HG03558 (cell line): ENCODE measurements around the gene FAR2.
"Not testable (repeated sequence)": the region's sequence is repeated elsewhere in the genome, so short reads cannot be mapped to it uniquely, and the experiment has no call there.

Experiments
- ATAC-seq: cut with Tn5 transposase; IDR thresholded peaks from one replicate; pipeline ENCODE4 v1.9.1; 2021; ENCODE audit warnings: moderate number of reproducible peaks; ENCODE audit not compliant: unreplicated experiment; ENCODE audit errors: extremely low read depth

The FAR2 gene

DNA sequence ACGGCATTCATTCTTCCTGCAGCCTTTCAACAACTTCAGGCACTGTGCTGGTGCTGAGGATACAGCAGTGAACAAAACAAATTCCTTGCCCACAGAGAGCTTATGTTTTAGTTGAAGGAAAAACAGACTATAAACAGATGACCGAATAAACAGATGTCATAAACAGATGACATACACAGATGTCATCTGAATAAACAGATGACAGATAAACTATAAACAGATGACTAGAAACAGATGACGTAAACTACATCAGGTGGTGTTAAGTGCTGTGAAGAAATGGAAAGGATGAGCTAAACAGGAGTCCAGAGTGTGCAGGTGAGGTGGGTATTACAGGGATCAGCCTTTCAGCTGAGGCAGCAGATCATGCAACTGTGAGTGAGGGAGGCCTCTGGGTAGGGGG is 80.9 kb downstream of the FAR2 start:
- no peak for ATAC-seq

DNA sequence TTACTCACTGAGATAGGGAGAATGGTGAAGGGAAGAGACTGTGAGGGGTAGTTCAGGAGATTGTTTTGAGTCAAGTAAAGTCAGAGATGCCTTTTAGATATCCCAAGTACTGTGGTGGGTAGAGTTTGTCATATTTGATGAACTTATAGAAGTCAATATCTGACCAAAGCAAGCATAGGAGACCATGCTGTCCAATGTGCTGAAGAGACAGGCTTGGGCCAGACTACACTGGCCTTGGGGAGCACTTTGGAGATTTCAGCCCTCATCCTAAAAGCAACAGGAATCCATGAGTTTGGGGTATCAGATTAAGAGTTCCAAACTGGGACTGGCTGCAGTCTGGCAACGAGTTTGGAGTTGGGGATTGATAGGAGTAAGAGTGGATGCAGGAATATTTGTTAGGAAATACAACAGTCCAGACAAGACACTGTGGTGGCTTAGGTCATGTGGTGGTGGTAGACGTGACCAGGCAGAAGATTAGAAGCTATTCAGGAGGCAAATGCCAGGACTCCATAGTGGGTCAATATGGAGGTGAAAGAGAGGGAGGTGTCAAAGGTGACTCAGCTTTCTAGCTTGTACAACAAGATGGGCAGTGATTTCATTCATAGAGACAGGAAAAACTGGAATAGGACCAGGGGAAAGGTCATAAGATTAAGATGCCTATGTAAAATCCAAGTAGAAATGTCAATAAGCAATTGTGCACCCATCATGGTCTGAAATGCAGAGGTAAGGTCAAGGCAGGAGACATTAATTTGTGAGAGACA is 81.9 kb downstream of the FAR2 start:
- ATAC-seq = no peak

DNA sequence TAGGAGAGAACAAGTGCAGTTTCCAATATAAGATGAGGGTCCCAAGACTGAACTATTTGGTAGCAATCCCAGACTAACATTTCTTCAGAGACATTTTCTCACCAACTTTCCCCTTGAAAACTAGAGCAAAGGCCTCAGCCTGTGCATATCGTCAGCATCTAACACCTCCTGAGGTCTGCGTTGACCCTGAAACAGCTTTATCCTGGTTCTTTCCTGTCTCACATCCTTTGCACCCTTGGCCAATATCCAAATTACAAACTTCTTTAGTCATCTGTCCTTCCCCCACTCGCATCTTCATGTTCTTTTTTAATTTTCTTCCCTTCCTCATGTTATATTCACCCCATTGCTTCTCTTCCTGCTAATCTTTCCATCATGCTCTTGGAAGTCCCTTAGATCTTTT is 83.0 kb downstream of the FAR2 start:
- no peak for ATAC-seq

DNA sequence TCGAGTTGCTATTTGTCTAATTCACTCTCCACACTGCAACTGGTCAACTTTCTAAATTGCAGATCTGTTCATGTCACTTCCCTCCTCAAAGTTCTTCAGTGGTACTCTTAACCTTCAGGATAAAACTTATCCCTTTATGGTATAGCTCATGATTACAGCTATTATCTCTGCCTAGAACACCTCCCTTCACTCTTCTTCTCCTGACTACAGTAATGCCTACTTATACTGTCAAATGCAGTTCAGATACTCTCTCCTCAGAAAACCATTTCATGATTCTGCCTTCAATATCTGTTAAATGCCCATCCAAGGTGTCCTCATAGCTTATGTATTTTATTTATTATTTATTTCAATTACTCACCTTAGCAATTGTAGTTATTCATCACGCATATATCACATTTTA is 85.5 kb downstream of the FAR2 start:
- no peak for ATAC-seq

DNA sequence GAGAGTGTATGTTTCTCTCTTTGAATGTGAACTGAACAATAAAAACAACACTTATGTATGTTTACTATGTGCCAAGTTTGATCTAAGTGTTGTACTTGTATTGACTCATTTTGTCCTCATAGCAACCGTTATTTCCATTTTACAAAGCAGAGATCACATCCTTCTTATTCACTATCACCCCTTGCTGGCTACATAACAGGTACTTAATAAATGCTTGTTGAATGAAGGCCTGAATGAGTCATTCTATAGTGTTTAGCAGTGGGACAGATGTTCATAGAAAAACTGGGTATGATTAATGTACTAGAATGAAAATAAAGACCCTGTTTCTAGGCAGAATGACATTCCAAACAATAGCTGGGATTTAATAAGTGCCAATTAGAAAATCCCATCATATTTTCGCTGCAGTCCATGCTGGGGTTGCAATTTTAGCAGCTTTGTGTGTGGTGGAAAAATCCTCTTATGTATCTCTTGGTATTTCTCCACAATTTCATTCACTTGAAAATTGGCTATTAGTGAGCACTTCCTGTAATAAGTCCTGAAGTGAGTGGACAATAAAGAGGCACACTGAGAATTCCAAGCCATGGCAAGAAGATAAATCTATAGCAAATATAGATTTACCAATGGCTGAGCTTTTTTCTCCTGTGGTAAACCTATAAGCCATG is 86.0 kb downstream of the FAR2 start:
- no peak for ATAC-seq

DNA sequence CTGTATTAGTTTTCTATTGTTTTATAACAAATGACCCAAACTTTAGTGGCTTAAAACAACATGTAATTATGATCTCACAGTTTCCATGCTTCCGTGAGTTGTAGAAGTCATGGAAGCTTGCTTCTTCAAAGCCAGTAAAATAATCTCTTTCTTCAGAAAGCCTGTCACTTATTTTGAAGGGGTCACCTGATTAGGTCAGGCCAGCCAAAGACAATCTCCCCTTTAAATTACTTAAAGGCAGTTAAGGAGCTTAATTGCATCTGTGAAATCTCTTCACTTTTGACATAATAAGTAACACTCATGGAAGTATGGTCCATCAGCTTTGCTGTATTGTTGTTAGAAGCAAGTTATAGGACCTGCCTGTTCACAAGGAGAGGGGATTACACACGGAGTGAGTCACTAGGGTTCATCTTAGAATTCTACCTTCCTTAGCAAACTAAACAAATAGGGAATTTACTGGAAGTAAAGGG is 89.8 kb downstream of the FAR2 start:
- ATAC-seq = no peak

DNA sequence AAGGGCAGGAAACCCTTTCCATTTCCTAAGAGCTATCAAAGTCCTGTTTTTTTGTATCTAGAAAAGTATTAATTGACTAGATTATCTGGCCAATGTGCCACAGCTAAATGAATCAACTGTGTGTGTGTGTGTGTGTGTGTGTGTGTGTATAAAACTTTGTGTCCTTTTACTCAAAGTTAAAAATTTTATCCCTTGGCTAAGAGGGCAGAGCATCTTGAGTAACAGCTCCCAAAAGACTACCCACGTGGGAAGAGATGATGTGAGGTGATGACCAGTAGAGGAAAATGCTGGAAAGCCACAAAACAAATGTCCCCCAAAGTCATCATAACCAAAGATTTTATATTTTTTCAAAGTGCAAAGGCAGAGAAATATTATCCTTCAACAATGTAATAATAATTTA is 90.3 kb downstream of the FAR2 start:
- no peak for ATAC-seq

DNA sequence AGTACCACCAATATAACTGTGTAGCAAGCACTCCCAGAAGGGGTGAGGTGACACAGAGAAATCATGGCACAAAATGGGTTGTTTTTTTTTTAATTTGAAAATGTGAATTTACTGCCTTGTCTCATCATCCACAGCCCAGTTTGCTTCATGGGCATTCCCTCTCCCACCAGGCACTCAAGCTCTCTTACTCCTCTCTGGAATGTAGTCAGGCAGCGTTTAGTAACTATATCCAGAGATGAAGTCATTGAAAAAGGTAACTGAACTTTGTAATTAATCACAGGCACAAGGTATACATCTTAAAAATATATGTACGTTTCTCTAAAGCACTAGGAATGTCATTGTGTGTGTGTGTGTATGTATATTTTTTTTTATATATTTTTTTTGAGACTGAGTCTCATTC is 91.4 kb downstream of the FAR2 start:
- no peak for ATAC-seq

DNA sequence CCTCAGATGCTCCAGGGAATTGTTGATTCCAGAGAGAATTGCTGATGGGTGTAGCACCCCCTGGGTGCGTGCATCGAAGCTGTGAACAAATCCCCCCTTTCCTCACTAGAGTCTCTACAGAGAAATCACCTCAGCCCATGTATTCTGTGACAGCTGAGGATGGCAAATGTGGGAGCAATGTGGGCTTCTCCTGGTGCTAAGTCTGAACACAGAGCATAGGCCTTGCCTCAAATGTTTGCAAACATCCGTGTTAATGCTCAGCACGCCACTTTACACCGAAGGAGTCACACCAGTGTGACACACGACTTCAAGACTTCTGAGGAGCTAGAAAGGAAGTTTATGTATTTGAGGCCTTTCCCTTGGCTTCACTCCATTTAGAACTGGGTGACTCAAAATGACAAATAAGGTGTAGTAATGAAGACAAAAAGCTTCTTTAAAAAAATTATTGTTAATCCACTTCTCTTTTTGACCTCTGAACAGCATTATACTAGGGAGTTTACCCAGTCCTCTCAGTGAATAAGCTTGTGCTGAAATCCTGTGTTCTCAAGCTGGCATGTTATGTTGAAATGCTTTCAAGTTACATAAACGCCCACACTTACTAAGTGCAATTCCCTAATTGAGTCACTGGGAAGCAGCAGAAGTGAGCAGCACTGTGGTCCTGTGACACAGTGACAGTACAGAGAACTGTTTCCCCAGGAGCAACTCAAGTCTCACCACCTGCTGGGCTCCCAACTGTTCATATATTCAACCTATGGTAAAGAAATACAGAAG is 92.9 kb downstream of the FAR2 start:
- peak; percentile 82 for ATAC-seq

DNA sequence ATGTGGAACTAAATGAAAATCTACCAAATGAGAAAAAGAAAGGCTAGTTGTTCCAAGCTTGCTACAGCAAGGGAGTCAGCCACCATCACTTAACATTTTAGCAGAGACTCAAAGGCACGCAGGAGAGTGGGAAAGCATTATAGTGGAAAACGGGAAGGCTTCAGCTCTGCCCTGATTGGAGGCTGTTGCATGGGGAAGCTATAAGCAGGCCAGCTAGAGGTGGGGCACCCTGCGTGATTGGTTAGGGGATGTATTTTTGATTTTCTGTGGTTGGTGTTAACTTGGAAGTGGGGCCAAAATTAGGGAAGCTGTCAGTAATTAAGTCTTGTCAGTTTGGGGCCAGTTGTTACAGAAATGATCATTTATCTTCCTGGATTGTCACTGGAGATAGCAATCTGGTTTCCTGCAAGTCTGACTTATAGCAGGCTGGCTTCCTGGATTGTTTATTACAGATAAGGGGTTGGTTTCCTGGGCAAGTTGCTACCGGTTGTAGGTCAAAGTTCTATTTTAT is 93.9 kb downstream of the FAR2 start:
- ATAC-seq = no peak

DNA sequence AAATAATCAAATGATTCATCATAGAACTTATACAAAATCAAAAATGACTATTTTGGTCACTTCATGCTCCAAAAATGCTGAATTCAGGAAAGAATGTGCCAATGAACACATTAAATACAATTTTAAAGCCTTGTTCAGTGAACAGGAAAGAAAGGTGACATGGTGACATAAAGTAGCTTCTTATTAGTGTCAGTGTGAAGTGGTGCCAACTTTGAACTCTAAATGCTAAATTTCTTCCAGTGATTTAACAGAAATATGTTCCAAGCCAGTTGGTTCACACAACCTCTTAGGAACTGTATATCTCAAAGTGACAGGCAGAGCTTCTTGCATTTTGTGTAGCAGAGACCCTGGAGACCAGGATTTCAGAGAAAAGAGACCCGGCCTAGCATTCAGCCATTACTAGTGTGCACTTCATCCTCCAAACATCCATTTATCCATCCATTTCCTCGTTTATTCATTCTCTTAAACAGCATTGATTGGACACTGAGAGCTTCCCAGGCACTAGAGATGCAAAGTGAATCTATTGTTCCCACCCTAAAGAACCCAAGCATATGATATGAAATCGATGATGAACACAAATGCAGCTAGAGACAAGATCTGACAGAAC is 95.2 kb downstream of the FAR2 start:
- no peak for ATAC-seq

DNA sequence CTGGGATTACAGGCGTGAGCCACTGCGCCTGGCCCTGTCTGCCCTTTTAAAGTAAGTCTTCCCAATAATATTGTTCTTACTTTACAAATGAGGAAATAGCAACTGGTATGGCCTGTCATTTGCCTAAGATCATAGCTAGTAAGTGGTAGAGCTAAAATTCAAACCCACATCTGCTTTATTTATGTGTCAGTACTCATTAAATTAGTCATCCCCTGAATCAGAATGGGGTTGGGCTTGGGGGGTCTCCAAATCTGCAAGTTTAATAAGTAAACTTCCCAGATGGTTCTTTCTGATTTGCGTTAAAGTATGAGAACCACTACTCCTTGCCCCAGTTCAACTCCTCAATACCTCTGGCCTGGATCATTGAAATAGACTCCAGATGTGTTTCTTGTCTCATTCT is 96.2 kb downstream of the FAR2 start:
- no peak for ATAC-seq

DNA sequence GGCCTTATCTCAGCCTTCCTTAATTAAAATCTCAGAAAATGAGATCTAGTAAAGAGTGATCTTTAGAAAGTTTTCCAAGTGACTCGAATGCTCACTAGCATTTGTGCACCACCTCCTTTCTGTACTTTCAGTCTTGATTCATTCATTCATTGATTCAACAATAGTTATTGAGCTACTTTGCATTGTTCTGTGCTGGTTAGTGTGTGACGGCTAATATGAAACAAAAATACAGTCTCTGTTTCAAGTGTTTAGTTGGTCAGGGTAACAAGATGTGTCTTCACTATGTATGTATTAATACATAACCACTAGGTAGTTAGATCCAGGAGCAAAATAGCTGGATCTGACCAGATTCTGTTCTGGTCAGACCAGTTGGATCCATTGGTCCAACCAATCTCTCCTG is 100.9 kb downstream of the FAR2 start:
- no peak for ATAC-seq

DNA sequence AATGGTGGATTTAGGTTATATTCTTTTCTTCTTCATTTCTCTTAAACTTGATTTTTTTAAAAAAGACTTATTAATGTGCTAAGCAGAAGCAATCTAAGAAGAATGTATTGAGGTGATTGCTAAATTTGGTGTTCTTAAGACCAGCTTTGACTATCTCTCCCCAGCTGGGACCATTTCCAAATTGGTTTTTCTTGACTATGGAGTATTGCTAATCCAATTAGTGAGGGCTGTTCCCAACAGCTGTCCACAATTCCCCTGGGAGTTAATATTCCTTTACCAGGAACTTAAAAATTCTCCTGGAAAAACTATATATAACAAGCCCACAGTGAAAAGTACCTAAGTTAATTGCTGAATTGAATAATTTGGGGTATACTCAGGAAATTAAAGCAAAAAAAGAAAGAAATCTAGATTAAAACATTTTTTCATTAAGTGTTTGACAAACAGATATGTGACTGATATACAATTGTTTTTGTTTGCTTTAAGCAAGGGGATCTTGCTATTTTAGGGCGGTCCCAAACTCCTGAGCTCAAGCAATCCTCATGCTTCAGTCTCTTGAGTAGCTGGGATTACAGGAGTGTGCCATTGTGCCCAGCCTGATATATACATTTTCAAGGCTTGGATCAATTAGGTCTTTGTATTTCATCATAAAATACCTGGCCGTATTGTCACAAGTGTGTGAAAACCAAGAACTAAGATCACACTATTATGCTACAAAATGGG is 105.0 kb downstream of the FAR2 start:
- no peak for ATAC-seq

DNA sequence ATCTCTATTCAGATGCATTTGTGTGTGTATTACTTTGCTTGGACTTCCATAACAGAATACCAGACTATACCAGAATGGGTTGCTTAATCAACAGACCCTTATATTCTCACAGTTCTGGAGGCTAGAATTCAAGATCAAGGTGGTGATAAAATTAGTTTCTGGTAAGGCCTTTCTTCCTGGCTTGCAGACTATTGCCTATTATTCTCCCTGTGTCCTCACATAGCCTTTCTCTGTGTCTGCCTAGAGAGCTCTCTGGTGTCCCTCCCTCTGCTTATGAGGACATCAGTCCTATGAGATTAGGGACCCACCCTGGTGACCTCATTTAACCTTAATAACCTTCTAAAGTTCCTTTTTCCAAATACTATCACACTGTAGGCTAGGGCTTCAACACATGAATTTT is 106.0 kb downstream of the FAR2 start:
- no peak for ATAC-seq

DNA sequence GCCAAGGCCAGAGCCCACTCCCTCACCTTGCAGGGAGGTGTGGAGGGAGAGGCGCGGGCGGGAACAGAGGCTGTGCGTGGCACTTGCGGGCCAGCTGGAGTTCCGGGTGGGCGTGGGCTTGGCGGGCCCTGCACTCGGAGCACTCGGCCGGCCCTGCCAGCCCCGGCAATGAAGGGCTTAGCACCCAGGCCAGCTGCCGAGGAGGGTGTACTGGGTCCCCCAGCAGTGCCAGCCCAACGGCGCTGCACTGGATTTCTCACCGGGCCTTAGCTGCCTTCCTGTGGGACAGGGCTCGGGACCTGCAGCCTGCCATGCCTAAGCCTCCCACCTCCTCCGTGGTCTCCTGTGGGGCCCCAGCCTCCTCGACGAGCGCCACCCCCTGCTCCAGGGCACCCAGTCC is 107.5 kb downstream of the FAR2 start:
- ATAC-seq = no peak

DNA sequence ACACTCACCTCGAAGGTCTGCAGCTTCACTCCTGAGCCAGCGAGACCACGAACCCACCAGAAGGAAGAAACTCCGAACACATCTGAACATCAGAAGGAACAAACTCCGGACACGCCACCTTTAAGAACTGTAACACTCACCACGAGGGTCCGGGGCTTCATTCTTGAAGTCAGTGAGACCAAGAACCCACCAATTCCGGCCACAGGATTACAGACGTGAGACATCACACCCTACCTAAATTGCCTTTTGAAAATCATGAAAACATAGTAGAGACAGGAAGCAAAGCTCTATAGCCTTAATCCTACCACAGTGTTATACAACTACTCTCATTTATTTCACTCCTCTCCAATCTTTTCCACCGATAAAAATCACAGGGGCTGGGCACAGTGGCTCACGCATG is 108.6 kb downstream of the FAR2 start:
- ATAC-seq = not testable (repeated sequence)

DNA sequence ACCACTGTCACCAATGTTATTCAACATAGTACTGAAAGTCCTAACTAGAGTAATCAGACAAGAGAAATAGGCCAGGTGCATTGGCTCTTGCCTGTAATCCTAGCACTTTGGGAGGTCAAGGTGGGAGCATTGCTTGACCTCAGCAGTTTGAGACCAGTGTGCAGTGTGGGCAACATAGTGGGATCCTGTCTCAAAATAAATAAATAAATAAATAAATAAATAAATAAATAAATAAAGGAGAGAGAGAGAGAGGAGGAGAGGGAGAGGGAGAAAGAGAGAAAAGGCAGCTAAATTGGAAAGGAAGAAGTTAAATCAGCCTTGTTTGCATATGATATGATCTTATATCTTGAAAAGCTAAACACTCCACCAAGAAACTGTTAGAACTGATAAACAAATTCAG is 115.3 kb downstream of the FAR2 start:
- no peak for ATAC-seq

DNA sequence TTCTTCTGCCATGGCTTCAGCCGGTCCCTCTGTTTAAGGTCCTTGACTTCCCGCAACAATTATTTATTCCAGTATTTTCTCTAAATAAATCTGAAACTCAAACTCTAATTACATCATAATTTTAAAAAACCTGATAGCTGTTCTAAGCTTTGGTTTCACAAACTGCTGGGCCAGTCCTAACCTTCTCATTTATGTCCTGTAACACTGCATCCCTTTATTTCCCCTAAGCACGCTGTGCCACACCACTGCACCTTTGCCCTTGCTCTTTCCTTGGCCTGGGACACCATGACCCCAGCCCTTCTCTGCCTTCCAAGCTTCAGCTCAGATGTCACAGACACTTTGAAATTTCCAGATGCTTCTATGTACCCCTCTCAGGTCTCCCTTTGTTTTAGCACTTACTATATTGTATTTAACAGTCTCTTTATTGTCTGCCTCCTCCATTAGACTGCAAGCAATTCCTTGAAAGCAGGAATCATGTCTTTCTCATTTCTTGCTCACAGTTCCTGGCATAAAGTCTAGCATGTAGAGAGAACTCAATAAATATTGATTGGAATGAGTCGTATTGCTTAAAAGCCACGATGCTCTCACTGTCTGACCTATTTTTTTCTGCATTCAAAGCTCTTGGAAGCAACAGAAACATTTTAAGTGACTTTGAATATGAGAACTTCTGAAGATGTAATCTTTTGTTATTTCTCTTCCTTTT is 120.8 kb downstream of the FAR2 start:
- ATAC-seq = no peak
